ENCODE measurements around the gene TP53I11.

GRCh38 chr11:44966694-44967093 is 16.0 kb upstream of the TP53I11 start:
- TF ChIP-seq CTCF (IDR thresholded peaks at IDR 0.05) (no peak), POLR2A (IDR thresholded peaks at IDR 0.05) (no peak)

Data from lower leg skin (tissue), 3 donors.